Liver (tissue), 9 donors: ENCODE results near the gene ONECUT1. TPM values are rescaled to one million over a fixed set of nuclear protein-coding genes. Genes with fewer than 3 reads are reported as not detected.

Source experiments
- DNase-seq: peaks from one replicate; pipeline ENCODE4 v3.0.0-alpha.2; 2017; ENCODE audit warnings: low spot score
- H3K27ac ChIP-seq, 2 donors: one replicate each; pipeline ENCODE4 v1.7.0; 2013; ENCODE audit warnings: inconsistent platforms in 2 of 2, low read length in 2 of 2, control low read depth in 1 of 2, low read depth in 1 of 2, mild to moderate bottlenecking in 1 of 2
- H3K27me3 ChIP-seq, 4 donors: one replicate each; pipeline versions ENCODE4 v1.6.1 to v1.7.0; 2013; ENCODE audit warnings: low read length in 3 of 4, inconsistent platforms in 1 of 4, mild to moderate bottlenecking in 1 of 4, moderate library complexity in 1 of 4; ENCODE audit not compliant: control insufficient read depth in 4 of 4, insufficient read depth in 4 of 4
- H3K36me3 ChIP-seq, 4 donors: one replicate each; pipeline versions ENCODE4 v1.6.1 to v1.7.0; 2013; ENCODE audit warnings: low read length in 3 of 4, mild to moderate bottlenecking in 3 of 4, low read depth in 1 of 4, moderate library complexity in 1 of 4; ENCODE audit not compliant: control insufficient read depth in 4 of 4, insufficient read depth in 3 of 4
- H3K4me1 ChIP-seq, 4 donors: one replicate each; pipeline versions ENCODE4 v1.6.1 to v1.7.0; 2013; ENCODE audit warnings: low read length in 3 of 4, mild to moderate bottlenecking in 3 of 4, moderate library complexity in 1 of 4; ENCODE audit not compliant: control insufficient read depth in 4 of 4, insufficient read depth in 4 of 4
- H3K4me3 ChIP-seq, 3 donors: one replicate each; pipeline versions ENCODE4 v1.6.1 to v1.7.0; 2013; ENCODE audit warnings: low read length in 3 of 3, control low read depth in 1 of 3, low read depth in 1 of 3, mild to moderate bottlenecking in 1 of 3
- H3K9ac ChIP-seq, 2 donors: one replicate each; pipeline ENCODE4 v1.7.0; 2013; ENCODE audit warnings: low read length in 2 of 2, mild to moderate bottlenecking in 2 of 2, moderate library complexity in 2 of 2, control low read depth in 1 of 2, low read depth in 1 of 2
- H3K9me3 ChIP-seq, 4 donors: one replicate each; pipeline versions ENCODE4 v1.6.1 to v1.7.0; 2013; ENCODE audit warnings: low read length in 3 of 4; ENCODE audit not compliant: control insufficient read depth in 4 of 4
- CTCF ChIP-seq: fragments of 150-350 bp; IDR thresholded peaks from 2 replicates; pipeline ENCODE4 v1.5.1; 2017; ENCODE audit warnings: improper control_type of control experiment, low read depth, low read length; ENCODE audit not compliant: missing input control
- EGR1 ChIP-seq, 2 donors: IDR thresholded peaks; 2 replicates each; pipeline ENCODE4 v1.6.1; 2016 to 2018; ENCODE audit warnings: antibody characterized with exemption in 2 of 2, low read depth in 2 of 2
- FOXA2 ChIP-seq: IDR thresholded peaks from 2 replicates; pipeline ENCODE4 v1.6.1; 2016; ENCODE audit warnings: antibody characterized with exemption
- GABPA ChIP-seq, 2 donors: IDR thresholded peaks in 1 of 2; conservative IDR thresholded peaks in 1 of 2; 2 replicates each; pipeline ENCODE4 v1.6.1; 2016; ENCODE audit warnings: antibody characterized with exemption in 2 of 2, mild to moderate bottlenecking in 1 of 2, moderate library complexity in 1 of 2
- HNF4A ChIP-seq, 2 donors: conservative IDR thresholded peaks; 2 replicates each; pipeline ENCODE4 v1.6.1; 2016; ENCODE audit warnings: antibody characterized with exemption in 2 of 2, mild to moderate bottlenecking in 2 of 2
- HNF4G ChIP-seq: IDR thresholded peaks from 2 replicates; pipeline ENCODE4 v1.6.1; 2016; ENCODE audit warnings: antibody characterized with exemption
- JUND ChIP-seq, 2 donors: IDR thresholded peaks; 2 replicates each; pipeline ENCODE4 v1.6.1; 2016; ENCODE audit warnings: antibody characterized with exemption in 2 of 2
- MAX ChIP-seq: IDR thresholded peaks from 2 replicates; pipeline ENCODE4 v1.6.1; 2016; ENCODE audit warnings: antibody characterized with exemption
- NR2F2 ChIP-seq: IDR thresholded peaks from 2 replicates; pipeline ENCODE4 v1.6.1; 2016; ENCODE audit warnings: antibody characterized with exemption
- RAD21 ChIP-seq, 2 donors: IDR thresholded peaks; 2 replicates each; pipeline ENCODE4 v1.6.1; 2016; ENCODE audit warnings: antibody characterized with exemption in 2 of 2, mild to moderate bottlenecking in 2 of 2
- REST ChIP-seq: IDR thresholded peaks from 2 replicates; pipeline ENCODE4 v1.6.1; 2016; ENCODE audit warnings: antibody characterized with exemption, mild to moderate bottlenecking
- RXRA ChIP-seq, 2 donors: IDR thresholded peaks; 2 replicates each; pipeline ENCODE4 v1.6.1; 2017 to 2018; ENCODE audit warnings: antibody characterized with exemption in 2 of 2, mild to moderate bottlenecking in 1 of 2
- SP1 ChIP-seq: IDR thresholded peaks from 2 replicates; pipeline ENCODE4 v1.6.1; 2018; ENCODE audit warnings: antibody characterized with exemption, mild to moderate bottlenecking
- YY1 ChIP-seq: IDR thresholded peaks from 2 replicates; pipeline ENCODE4 v1.6.1; 2016; ENCODE audit warnings: antibody characterized with exemption, mild to moderate bottlenecking
- ZBTB33 ChIP-seq: IDR thresholded peaks from 2 replicates; pipeline ENCODE4 v1.6.1; 2016; ENCODE audit warnings: antibody characterized with exemption
- WGBS: extraction: QIAGEN DNeasy Blood & Tissue Kit; methylation state at CpG from one replicate; pipeline ENCODE4 v1.1.7; 2013; 5-methylcytosine and 5-hydroxymethylcytosine counted together
- polyA plus RNA-seq, 2 donors: library from polyadenylated mRNA; stranded (reverse) in 1 of 2; unstranded in 1 of 2; fragments of 200-250 nt in 1 of 2; fragments of >200 nt in 1 of 2; fragmentation: Nextera tagmentation in 1 of 2; extraction: Ambion mirVana in 1 of 2; gene quantifications; one replicate each; pipeline versions ENCODE4 v1.2.1 to v1.2.3, GENCODE V29; 2013 to 2015
- total RNA-seq, 2 donors: library from RNA; depleted of rRNA; stranded (reverse); fragments of >200 nt; gene quantifications; one replicate each; pipeline ENCODE4 v1.2.3, GENCODE V29; 2014
- donor health status: healthy.
- donor health status: healthy.
- donor health status: healthy.
- donor health status: healthy.
- donor health status: healthy.

Gene ONECUT1
- total and polyA plus RNA-seq, 4 donors: 7.7 to 51.0 (median 14.8) TPM

GRCh38 chr15:52731004-52731403 is 59.1 kb downstream of the ONECUT1 start:
- Histone ChIP-seq H3K9me3 (no peaks in the 10 kb centered on the region), H3K36me3 (no peaks in the 10 kb centered on the region), H3K27ac (no peak overlapping the region), H3K4me3 (no peak overlapping the region), H3K4me1 (peaks cover 5 to 23% (median 16%) of the 10 kb centered on the region in 4 donors), H3K27me3 (no peaks in the 10 kb centered on the region), H3K9ac (no peak overlapping the region)
- TF ChIP-seq YY1: no peak
- TF ChIP-seq HNF4G: no peak
- TF ChIP-seq RXRA (IDR thresholded peaks at IDR 0.05): no peak
- no peak for TF ChIP-seq ZBTB33
- WGBS: 67% methylated on average over 3 of the region's 3 CpGs
- no peak for DNase-seq

GRCh38 chr15:52730594-52730993 is 59.5 kb downstream of the ONECUT1 start:
- WGBS: 89% methylated on average over 7 of the region's 7 CpGs
- H3K27ac ChIP-seq: no peak overlapping the region

GRCh38 chr15:52730173-52730572 is 60.0 kb downstream of the ONECUT1 start:
- H3K4me3 ChIP-seq: no peak overlapping the region
- H3K9ac ChIP-seq: no peak overlapping the region
- 57% methylated on average over 4 of the region's 4 CpGs for WGBS
- no peaks in the 10 kb centered on the region for H3K27me3 ChIP-seq
- DNase-seq: no peak
- H3K4me1 ChIP-seq: peaks cover 5 to 19% (median 16%) of the 10 kb centered on the region in 4 donors
- no peaks in the 10 kb centered on the region for H3K36me3 ChIP-seq
- H3K9me3 ChIP-seq: no peaks in the 10 kb centered on the region
- no peak overlapping the region for H3K27ac ChIP-seq
- TF ChIP-seq RAD21 (IDR thresholded peaks at IDR 0.05) (peak in 1 of 2 donors; percentile 46), JUND (IDR thresholded peaks at IDR 0.05) (no peak), EGR1 (IDR thresholded peaks at IDR 0.05; ENCODE audit: low read depth in 2 of 2) (no peak), HNF4A (conservative IDR thresholded peaks at IDR 0.05) (no peak), ZBTB33 (no peak), REST (no peak), FOXA2 (no peak), YY1 (no peak), RXRA (IDR thresholded peaks at IDR 0.05) (peak in 1 of 2 donors; percentile 25), SP1 (no peak), NR2F2 (no peak), GABPA (IDR thresholded peaks at IDR 0.05 in 1 of 2, conservative IDR thresholded peaks at IDR 0.05 in 1 of 2) (no peak)

More at GRCh38 chr15:52730594-52730993, 59.5 kb downstream of the ONECUT1 start:
- no peaks in the 10 kb centered on the region for H3K27me3 ChIP-seq
- no peaks in the 10 kb centered on the region for H3K36me3 ChIP-seq
- peaks cover 5 to 23% (median 16%) of the 10 kb centered on the region in 4 donors for H3K4me1 ChIP-seq
- no peak for TF ChIP-seq RXRA (IDR thresholded peaks at IDR 0.05)
- no peak for TF ChIP-seq HNF4G
- no peak for TF ChIP-seq EGR1 (IDR thresholded peaks at IDR 0.05; ENCODE audit: low read depth in 2 of 2)
- no peak for TF ChIP-seq MAX
- no peak for TF ChIP-seq CTCF
- no peak overlapping the region for H3K9ac ChIP-seq
- H3K9me3 ChIP-seq: no peaks in the 10 kb centered on the region
- H3K4me3 ChIP-seq: no peak overlapping the region
- no peak for DNase-seq
